Loucy (cell line): ENCODE measurements around the gene ITGB5.
A peak's percentile ranks its signal among the peaks of the same experiment; 100 is the strongest.

ENCODE experiments used
- H2AFZ ChIP-seq: fragments of 200-600 bp; sonication (generic); 2 replicates; pipeline ENCODE4 v1.6.0; 2016; ENCODE audit warnings: antibody characterized with exemption, mild to moderate bottlenecking, low read length, moderate library complexity
- H3F3A ChIP-seq: fragments of 200-600 bp; 2 replicates; pipeline ENCODE4 v1.6.0; 2016; ENCODE audit warnings: antibody characterized with exemption, low read depth, mild to moderate bottlenecking
- H3K27me3 ChIP-seq: fragments of 200-600 bp; sonication (generic); 2 replicates; pipeline ENCODE4 v1.6.1; 2014; ENCODE audit warnings: low read length, mild to moderate bottlenecking; ENCODE audit not compliant: insufficient read depth, poor library complexity, severe bottlenecking
- H3K36me3 ChIP-seq: fragments of 200-600 bp; sonication (generic); 2 replicates; pipeline ENCODE4 v1.6.1; 2016; ENCODE audit warnings: low read length; ENCODE audit not compliant: insufficient read depth
- H3K4me1 ChIP-seq: fragments of 200-600 bp; sonication (generic); 2 replicates; pipeline ENCODE4 v1.5.1; 2014; ENCODE audit warnings: low read length, mild to moderate bottlenecking; ENCODE audit not compliant: insufficient read depth, poor library complexity, severe bottlenecking
- H3K4me2 ChIP-seq: fragments of 200-600 bp; sonication (generic); 2 replicates; pipeline ENCODE4 v1.6.0; 2014; ENCODE audit warnings: antibody characterized with exemption, low read length, low read depth, mild to moderate bottlenecking; ENCODE audit not compliant: poor library complexity, severe bottlenecking
- H3K4me3 ChIP-seq: fragments of 200-600 bp; sonication (generic); 2 replicates; pipeline ENCODE4 v1.5.1; 2014; ENCODE audit warnings: low read length, mild to moderate bottlenecking, mixed read lengths; ENCODE audit not compliant: poor library complexity, severe bottlenecking
- H3K79me2 ChIP-seq: fragments of 200-600 bp; sonication (generic); 2 replicates; pipeline ENCODE4 v1.6.1; 2014; ENCODE audit warnings: low read length; ENCODE audit not compliant: insufficient read depth
- H3K9ac ChIP-seq: fragments of 200-600 bp; sonication (generic); 2 replicates; pipeline ENCODE4 v1.6.0; 2014; ENCODE audit warnings: mild to moderate bottlenecking, low read depth, low read length, moderate library complexity; ENCODE audit not compliant: poor library complexity, severe bottlenecking
- H3K9me2 ChIP-seq: fragments of 200-600 bp; sonication (generic); replicated peaks from 2 replicates; pipeline ENCODE4 v1.6.1; 2016; ENCODE audit warnings: low read depth, low read length, mixed read lengths
- H3K9me3 ChIP-seq: fragments of 200-600 bp; sonication (generic); 2 replicates; pipeline ENCODE4 v1.6.1; 2014; ENCODE audit warnings: mild to moderate bottlenecking, antibody characterized with exemption, low read length, low read depth; ENCODE audit not compliant: insufficient read depth
- H4K20me1 ChIP-seq: fragments of 200-600 bp; sonication (generic); 2 replicates; pipeline ENCODE4 v1.6.0; 2014; ENCODE audit warnings: antibody characterized with exemption, low read length, mild to moderate bottlenecking; ENCODE audit not compliant: insufficient read depth, poor library complexity, severe bottlenecking
- EZH2phosphoT487 ChIP-seq: fragments of 200-600 bp; IDR thresholded peaks from 2 replicates; pipeline ENCODE4 v1.6.1; 2018; ENCODE audit warnings: antibody characterized with exemption, mild to moderate bottlenecking, moderate library complexity, borderline replicate concordance
- TF ChIP-seq, protein P1 (sequence below): fragments of 200-600 bp; sonication (generic); conservative IDR thresholded peaks from 2 replicates; pipeline ENCODE4 v1.5.1; 2014; ENCODE audit warnings: mild to moderate bottlenecking, antibody characterized with exemption, low read length

ITGB5 gene

DNA sequence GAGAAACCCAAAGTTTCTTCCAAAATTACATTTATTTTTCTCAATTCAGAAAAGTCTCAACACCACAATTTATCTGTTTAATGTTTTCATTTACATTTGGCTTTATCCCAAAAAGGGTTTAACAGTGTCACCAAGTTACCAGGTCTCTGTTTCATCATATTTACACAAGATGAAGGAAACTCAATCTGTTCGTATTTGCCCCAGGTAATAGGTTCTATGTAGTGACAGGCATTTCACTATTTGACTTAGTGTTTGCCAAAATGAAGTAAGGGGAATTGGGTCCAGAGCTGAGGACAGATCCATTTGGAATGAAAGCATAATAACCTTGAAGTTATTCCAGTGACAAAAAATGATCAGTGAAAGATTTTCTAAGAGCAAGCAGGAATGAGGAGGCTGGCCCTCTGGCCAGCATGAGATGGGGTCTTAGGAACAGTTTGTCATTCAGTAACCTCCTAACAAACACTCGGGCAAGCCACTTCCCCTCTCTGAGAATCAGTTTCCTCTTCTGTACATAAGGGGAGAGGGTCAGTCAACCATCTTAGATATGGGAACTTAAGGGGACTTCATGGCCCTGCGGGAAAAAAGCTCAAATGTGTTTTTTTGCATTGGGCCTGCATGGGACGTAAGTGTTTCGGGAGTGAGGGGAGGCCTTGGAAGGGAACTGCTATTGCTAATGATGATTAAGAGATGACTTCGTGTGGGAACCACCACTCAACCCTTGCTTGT lies 125.1 kb downstream of the ITGB5 start:
- Histone ChIP-seq H2AFZ (no peak overlapping the region), H3K27me3 (no peaks in the 10 kb centered on the region), H3K9me2 (no peaks in the 10 kb centered on the region), H3K36me3 (no peaks in the 10 kb centered on the region), H3F3A (no peaks in the 10 kb centered on the region), H4K20me1 (no peaks in the 10 kb centered on the region), H3K9ac (no peak overlapping the region), H3K4me3 (no peak overlapping the region), H3K4me2 (no peak overlapping the region), H3K9me3 (no peaks in the 10 kb centered on the region), H3K79me2 (no peaks in the 10 kb centered on the region), H3K4me1 (no peaks in the 10 kb centered on the region)
- TF ChIP-seq, protein P1, sequence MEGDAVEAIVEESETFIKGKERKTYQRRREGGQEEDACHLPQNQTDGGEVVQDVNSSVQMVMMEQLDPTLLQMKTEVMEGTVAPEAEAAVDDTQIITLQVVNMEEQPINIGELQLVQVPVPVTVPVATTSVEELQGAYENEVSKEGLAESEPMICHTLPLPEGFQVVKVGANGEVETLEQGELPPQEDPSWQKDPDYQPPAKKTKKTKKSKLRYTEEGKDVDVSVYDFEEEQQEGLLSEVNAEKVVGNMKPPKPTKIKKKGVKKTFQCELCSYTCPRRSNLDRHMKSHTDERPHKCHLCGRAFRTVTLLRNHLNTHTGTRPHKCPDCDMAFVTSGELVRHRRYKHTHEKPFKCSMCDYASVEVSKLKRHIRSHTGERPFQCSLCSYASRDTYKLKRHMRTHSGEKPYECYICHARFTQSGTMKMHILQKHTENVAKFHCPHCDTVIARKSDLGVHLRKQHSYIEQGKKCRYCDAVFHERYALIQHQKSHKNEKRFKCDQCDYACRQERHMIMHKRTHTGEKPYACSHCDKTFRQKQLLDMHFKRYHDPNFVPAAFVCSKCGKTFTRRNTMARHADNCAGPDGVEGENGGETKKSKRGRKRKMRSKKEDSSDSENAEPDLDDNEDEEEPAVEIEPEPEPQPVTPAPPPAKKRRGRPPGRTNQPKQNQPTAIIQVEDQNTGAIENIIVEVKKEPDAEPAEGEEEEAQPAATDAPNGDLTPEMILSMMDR, result no peak
- TF ChIP-seq EZH2phosphoT487, result no peak

GRCh38 chr3:124761250-124761796 lies 125.8 kb downstream of the ITGB5 start:
- Histone ChIP-seq H3K79me2 (no peaks in the 10 kb centered on the region), H3K4me3 (no peak overlapping the region), H4K20me1 (no peaks in the 10 kb centered on the region), H3K9me3 (no peaks in the 10 kb centered on the region), H3K9ac (no peak overlapping the region), H3K4me2 (no peak overlapping the region), H3K27me3 (no peaks in the 10 kb centered on the region), H2AFZ (no peak overlapping the region), H3K9me2 (no peaks in the 10 kb centered on the region), H3K4me1 (no peaks in the 10 kb centered on the region), H3K36me3 (no peaks in the 10 kb centered on the region), H3F3A (no peaks in the 10 kb centered on the region)
- TF ChIP-seq EZH2phosphoT487, result no peak
- TF ChIP-seq, protein P1, result peak; percentile 90

DNA sequence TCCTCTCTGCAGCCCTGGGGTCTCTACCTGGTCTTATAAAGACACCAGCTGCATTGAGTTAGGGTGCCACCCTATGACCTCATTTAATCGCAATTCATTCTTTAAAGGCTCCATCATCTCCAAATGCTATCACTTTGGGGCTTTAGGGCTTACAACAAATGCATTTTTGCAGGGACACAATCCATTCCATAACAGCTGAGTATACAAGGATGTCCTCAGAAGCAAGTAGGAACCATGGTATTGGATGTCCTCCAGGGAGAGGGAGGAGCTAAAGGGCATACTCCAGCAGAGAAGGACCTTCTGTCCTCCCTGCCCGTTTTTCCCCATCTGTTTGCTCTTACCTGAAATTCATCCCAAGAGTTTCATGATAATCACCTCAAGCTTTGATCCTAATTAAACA lies 126.6 kb downstream of the ITGB5 start:
- Histone ChIP-seq H4K20me1 (no peaks in the 10 kb centered on the region), H3K27me3 (no peaks in the 10 kb centered on the region), H3K9me2 (no peaks in the 10 kb centered on the region), H3K4me3 (no peak overlapping the region), H3K4me1 (no peaks in the 10 kb centered on the region), H3K36me3 (no peaks in the 10 kb centered on the region), H3F3A (no peaks in the 10 kb centered on the region), H3K9me3 (no peaks in the 10 kb centered on the region), H3K9ac (no peak overlapping the region), H2AFZ (no peak overlapping the region), H3K4me2 (no peak overlapping the region), H3K79me2 (no peaks in the 10 kb centered on the region)
- no peak for TF ChIP-seq EZH2phosphoT487
- TF ChIP-seq, protein P1, result no peak
